HG02885 (cell line): ENCODE measurements around the gene ITGB3.
"Not testable (repeated sequence)": the region's sequence is repeated elsewhere in the genome, so short reads cannot be mapped to it uniquely, and the experiment has no call there.

Experiments
- ATAC-seq: cut with Tn5 transposase; IDR thresholded peaks from one replicate; pipeline ENCODE4 v1.9.1; 2021; ENCODE audit warnings: mild to moderate bottlenecking; ENCODE audit not compliant: unreplicated experiment, poor library complexity

Gene ITGB3

GRCh38 chr17:47221154-47221553 lies 32.5 kb upstream of the ITGB3 start:
- no peak for ATAC-seq

GRCh38 chr17:47222047-47222446 lies 31.6 kb upstream of the ITGB3 start:
- ATAC-seq = no peak

GRCh38 chr17:47223007-47223406 lies 30.6 kb upstream of the ITGB3 start:
- ATAC-seq = no peak

- no peak for ATAC-seq
These were observed 30.2 kb upstream of the ITGB3 start for GRCh38 chr17:47223460-47223859.

- not testable (repeated sequence) for ATAC-seq
These were observed 29.6 kb upstream of the ITGB3 start for GRCh38 chr17:47224077-47224476.

- no peak for ATAC-seq
These were observed 28.7 kb upstream of the ITGB3 start for GRCh38 chr17:47224966-47225365.

- ATAC-seq = no peak
These were observed 28.2 kb upstream of the ITGB3 start for GRCh38 chr17:47225436-47225858.

- no peak for ATAC-seq
These were observed 27.5 kb upstream of the ITGB3 start for GRCh38 chr17:47225911-47226688.

GRCh38 chr17:47227862-47228261 lies 25.8 kb upstream of the ITGB3 start:
- no peak for ATAC-seq

GRCh38 chr17:47229535-47230443 lies 23.8 kb upstream of the ITGB3 start:
- peak; percentile 64 for ATAC-seq

GRCh38 chr17:47230864-47231263 lies 22.8 kb upstream of the ITGB3 start:
- ATAC-seq = no peak

GRCh38 chr17:47231334-47231733 lies 22.3 kb upstream of the ITGB3 start:
- ATAC-seq = no peak

GRCh38 chr17:47231866-47232265 lies 21.8 kb upstream of the ITGB3 start:
- ATAC-seq = no peak

GRCh38 chr17:47232465-47232864 lies 21.2 kb upstream of the ITGB3 start:
- no peak for ATAC-seq

- ATAC-seq = no peak
These were observed 18.1 kb upstream of the ITGB3 start for GRCh38 chr17:47235506-47235905.

- ATAC-seq = no peak
These were observed 17.7 kb upstream of the ITGB3 start for GRCh38 chr17:47235923-47236322.

- no peak for ATAC-seq
These were observed 15.8 kb upstream of the ITGB3 start for GRCh38 chr17:47237841-47238240.

- ATAC-seq = no peak
These were observed 15.2 kb upstream of the ITGB3 start for GRCh38 chr17:47238321-47239010.

GRCh38 chr17:47239619-47239966 lies 14.0 kb upstream of the ITGB3 start:
- ATAC-seq = no peak

GRCh38 chr17:47239967-47240651 lies 13.5 kb upstream of the ITGB3 start:
- ATAC-seq = no peak
